NOMO-1 treated with dmso at 0.1 percent for 144 hours (cell line): Measurements from ENCODE around the gene TSC22D3.
A peak's percentile ranks its signal among the peaks of the same experiment; 100 is the strongest.
"Not testable (repeated sequence)": the region's sequence is repeated elsewhere in the genome, so short reads cannot be mapped to it uniquely, and the experiment has no call there.

Experiments used
- DNase-seq: peaks from one replicate; lab custom pipeline; 2025; ENCODE audit not compliant: unreplicated experiment; lab: John Stamatoyannopoulos, UW

TSC22D3 gene

GRCh38 chrX:107683124-107683895 lies 92.3 kb downstream of the TSC22D3 start:
- no peak for DNase-seq

DNA sequence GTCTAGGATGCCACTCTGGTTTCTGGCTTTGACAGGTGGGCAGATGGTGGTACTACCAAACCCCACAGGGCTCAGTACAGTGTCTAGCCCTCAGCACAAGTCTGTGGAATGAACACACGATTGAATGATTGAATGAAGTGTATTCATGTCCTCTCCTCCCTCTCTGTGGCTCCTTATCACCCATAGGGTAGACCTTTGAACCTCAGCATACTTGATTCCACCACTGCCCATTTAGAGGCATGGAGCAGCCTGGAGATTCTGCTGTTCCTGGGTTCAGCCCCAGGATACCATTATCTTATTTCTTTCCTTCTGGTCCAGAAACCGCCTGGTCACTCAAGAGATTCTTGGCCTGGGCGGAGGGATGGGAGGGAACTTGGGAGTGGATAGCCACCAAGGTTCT lies 93.3 kb downstream of the TSC22D3 start:
- DNase-seq, result no peak

GRCh38 chrX:107678957-107679740 lies 96.4 kb downstream of the TSC22D3 start:
- DNase-seq, result no peak

DNA sequence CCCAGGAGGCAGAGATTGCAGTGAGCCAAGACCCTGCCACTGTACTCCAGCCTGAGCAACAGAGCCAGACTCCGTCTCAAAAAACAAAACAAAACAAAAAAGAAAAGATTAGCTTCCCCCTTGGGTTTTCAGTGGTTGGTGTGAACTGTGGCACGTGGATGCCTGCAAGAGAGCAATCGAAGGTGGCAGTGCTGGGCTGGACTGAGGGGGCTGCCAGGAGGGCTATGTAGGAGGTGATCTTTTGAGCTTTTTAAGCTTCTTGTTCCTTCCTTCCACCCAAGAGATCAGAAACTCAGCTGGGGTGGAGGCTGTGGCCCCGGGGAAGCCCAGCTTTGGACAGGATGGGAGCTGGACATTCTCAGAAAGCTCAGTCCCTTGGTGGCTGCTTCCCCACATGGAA lies 97.7 kb downstream of the TSC22D3 start:
- DNase-seq, result no peak

DNA sequence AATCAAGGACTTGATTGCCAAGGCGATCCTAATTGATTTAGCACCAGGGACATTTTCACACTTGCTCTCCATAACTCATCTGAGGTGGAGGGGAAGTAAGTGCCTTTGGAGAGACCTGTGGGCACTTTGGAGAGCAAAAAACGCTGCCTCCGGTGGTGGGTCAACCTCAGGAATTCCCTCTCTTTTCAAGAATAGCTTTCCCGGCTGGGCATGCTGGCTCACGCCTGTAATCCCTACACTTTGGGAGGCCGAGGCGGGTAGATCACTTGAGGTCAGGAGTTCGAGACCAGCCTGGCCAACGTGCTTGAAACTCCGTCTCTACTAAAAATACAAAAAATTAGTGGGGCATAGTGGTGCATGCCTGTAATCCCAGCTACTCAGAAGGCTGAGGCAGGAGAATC lies 98.1 kb downstream of the TSC22D3 start:
- no peak for DNase-seq

- DNase-seq, result peak; percentile 48
Observed at GRCh38 chrX:107676559-107677378, 98.8 kb downstream of the TSC22D3 start.

DNA sequence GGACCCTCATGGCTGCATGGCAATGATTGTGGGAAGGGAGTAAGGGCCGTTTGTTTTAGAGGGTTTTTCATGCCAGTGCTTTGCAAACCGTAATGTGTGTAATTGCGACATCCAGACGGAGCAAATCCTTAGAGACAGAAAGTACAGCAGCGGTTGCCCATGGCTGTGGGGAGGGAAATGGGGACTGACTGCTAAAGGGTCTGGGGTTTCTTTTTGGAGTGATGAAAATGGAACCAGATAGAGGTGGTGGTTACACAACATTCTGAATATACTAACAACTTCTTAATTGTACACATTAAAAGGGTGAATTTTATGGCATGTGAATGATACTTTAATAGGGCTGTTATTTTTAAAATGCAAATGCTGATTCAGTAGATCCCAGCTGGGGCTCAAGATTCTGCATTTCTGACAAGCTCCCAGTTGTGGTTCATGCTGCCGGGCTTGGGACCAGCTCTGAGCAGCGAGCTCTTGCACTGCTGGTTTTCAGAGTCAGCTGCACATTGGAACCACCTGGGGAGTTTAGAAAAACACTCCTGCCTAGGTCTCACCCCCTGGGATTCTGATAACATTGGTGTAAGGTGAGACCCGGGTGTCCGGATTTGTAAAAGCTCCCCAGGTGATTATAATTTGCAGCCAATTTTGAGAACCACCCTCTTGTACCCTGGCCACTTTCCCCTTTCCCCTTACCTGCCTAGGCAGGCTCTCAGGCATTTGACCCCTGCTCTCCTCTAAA lies 99.6 kb downstream of the TSC22D3 start:
- DNase-seq, result peak; percentile 28

DNA sequence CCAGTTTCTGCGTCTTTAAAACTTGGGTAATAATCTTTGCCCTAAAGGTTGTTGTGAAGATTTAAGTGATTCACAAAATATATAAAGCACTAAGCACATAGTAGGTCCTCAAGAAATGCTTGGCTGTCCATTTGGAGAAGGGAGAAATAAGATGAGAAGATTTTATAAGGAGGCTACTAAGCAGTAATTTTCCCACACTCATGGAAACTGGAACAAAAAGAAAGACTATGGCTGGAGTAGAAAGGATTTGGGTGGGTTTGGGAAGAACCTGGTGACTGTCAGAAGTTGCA lies 100.3 kb downstream of the TSC22D3 start:
- no peak for DNase-seq

- peak; percentile 23 for DNase-seq
Observed at GRCh38 chrX:107674480-107675364, 100.9 kb downstream of the TSC22D3 start.

DNA sequence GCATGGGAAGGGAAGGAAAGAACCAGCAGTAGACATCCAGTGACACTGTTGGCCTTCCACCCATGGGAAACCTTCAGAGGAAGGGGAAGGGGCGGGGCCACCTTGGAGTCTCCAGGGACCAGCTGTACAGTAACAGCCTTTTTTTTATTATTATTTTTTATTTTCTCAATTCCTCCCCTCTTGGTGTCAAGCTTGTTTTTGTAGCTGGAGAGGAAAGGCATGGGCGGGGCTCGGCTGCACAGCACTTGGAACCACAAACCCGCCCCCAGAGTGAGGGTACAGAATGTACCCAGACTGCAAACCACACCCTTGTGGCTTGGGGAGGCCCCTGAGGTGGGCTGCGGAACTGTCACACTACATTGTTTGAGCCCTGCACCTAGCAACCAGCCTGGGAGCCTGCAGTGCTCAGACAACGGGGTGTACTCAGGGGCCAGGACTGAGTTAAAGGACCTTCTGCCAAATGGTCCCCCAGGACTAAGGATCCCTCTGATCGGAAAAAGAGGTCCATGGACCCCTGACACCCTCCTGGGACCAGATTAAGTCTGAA lies 101.6 kb downstream of the TSC22D3 start:
- peak; percentile 74 for DNase-seq

- no peak for DNase-seq
Observed at GRCh38 chrX:107673431-107673830, 102.2 kb downstream of the TSC22D3 start.

DNA sequence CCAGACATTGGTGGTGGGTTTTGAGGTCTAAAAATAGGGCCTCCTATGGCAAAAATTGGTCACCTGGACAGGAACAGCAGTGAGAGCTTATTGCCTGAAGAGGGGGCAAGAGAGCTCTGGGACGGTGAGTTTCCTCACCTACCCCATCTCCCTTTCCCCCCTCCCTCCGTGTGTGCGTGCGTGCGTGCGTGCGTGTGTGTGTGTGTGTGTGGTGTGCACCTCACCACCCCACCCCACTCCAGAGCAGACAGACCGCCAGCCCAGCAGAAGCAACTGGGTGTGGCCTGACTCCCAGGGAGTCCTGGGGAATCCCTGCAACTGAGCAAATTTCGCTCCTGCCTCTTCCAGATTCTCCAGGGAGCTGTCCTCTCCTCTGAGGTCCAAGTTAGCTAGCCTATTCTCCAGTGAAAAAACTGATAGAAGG lies 102.6 kb downstream of the TSC22D3 start:
- DNase-seq, result peak; percentile 30

DNA sequence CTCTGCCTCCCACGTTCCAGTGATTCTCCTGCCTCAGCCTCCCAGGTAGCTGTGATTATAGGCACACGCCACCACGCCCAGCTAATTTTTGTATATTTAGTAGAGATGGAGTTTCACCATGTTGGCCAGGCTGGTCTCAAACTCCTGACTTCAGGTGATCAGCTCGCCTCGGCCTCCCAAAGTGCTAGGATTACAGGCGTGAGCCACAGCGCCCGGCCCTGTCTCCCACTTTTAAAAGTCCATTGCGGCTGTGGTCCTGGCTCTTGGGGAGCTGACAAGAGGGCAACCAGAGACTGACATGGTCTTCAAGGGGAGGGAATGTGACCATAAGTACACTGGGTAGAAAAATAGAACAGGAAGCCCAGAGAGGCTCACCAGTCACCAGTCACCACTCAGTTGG lies 104.3 kb downstream of the TSC22D3 start:
- DNase-seq, result not testable (repeated sequence)

DNA sequence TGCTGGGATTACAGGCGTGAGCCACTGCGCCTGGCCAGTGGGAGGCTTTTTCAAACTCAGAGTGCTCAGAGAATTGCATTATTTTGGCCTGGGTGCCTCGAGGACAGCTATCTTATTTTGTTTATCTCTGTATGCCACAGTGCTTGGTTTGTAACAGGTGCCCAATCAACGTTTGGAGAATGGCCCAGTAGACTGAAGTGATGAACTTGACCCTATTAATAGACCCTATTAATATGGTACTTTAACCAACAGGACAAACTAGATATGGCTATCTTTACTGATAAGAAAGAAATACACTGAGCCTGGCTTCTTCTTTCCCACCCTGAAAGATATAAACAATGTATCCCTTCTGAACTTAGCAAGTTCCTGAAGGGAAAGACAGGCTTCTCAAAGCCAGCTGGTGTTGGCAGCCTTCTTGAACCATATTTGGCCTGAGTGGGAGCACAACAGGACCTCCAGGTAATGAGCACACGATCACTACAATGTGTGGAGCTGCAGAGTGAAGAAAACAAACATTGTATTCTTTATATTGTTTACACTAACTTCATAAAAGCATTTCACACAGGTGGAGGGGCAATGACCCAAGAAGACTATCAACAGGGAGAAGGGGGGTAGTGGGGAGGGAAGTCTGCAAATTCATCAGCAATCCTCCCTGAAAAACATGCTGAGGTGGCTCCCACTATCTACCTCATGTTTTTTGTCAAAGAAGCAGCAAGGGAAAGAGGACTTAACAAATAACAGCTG lies 105.5 kb downstream of the TSC22D3 start:
- DNase-seq, result no peak

GRCh38 chrX:107669261-107669660 lies 106.3 kb downstream of the TSC22D3 start:
- no peak for DNase-seq

- not testable (repeated sequence) for DNase-seq
Observed at GRCh38 chrX:107668710-107669109, 106.9 kb downstream of the TSC22D3 start.

DNA sequence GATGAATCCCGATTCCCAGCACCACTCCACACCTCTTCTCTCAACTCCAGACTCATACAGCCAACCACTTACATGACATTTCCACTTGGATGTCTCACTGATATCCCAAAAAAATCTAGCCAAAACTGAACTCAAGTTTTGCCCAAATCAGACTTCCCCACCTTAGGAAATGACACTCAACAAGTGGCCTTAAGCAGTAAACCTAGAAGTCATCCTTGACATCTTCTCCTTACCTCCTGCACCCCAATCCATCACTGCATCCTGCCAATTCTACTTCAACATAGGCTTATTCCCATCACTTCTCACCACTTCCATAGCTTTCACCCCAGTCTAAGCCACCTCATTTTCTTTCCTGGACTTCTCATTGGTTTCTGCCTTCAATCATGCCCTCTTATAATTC lies 108.2 kb downstream of the TSC22D3 start:
- no peak for DNase-seq

- no peak for DNase-seq
Observed at GRCh38 chrX:107666931-107667330, 108.7 kb downstream of the TSC22D3 start.
